Urothelium cell line (cell line): ENCODE results near the gene TBC1D2.

Experiments
- DNase-seq: peaks from one replicate; pipeline ENCODE4 v3.0.0; 2011; ENCODE audit warnings: low spot score, mixed read lengths
- FAIRE-seq: peaks from 2 replicates; lab custom pipeline; 2011; peaks lifted over from hg19 to GRCh38; lab: Jason Lieb, UNC

TBC1D2 gene

GRCh38 chr9:98219364-98219716 lies 36.1 kb downstream of the TBC1D2 start:
- no peak for DNase-seq

GRCh38 chr9:98218562-98219363 lies 36.7 kb downstream of the TBC1D2 start:
- FAIRE-seq (no peak), DNase-seq (no peak)

More at GRCh38 chr9:98219364-98219716, 36.1 kb downstream of the TBC1D2 start:
- FAIRE-seq: no peak

- no peak for DNase-seq
- FAIRE-seq: no peak
Measured at GRCh38 chr9:98217255-98217654, 38.2 kb downstream of the TBC1D2 start.

GRCh38 chr9:98216391-98216790 lies 39.1 kb downstream of the TBC1D2 start:
- FAIRE-seq: no peak
- DNase-seq: no peak

- FAIRE-seq (peak; percentile 40), DNase-seq (no peak)
Measured at GRCh38 chr9:98215821-98216220, 39.6 kb downstream of the TBC1D2 start.

- no peak for FAIRE-seq
- DNase-seq: no peak
Measured at GRCh38 chr9:98215271-98215670, 40.2 kb downstream of the TBC1D2 start.

GRCh38 chr9:98214811-98215210 lies 40.6 kb downstream of the TBC1D2 start:
- no peak for DNase-seq
- FAIRE-seq: no peak

- FAIRE-seq: no peak
- DNase-seq: no peak
Measured at GRCh38 chr9:98211260-98211659, 44.2 kb downstream of the TBC1D2 start.

- FAIRE-seq: no peak
Measured at GRCh38 chr9:98210435-98210834, 45.0 kb downstream of the TBC1D2 start.

GRCh38 chr9:98209530-98209929 lies 45.9 kb downstream of the TBC1D2 start:
- FAIRE-seq: no peak
- no peak for DNase-seq

More at GRCh38 chr9:98210435-98210834, 45.0 kb downstream of the TBC1D2 start:
- DNase-seq: no peak

- DNase-seq: no peak
- no peak for FAIRE-seq
Measured at GRCh38 chr9:98208635-98209034, 46.8 kb downstream of the TBC1D2 start.

GRCh38 chr9:98207606-98208005 lies 47.8 kb downstream of the TBC1D2 start:
- FAIRE-seq (no peak), DNase-seq (no peak)

GRCh38 chr9:98206754-98207153 lies 48.7 kb downstream of the TBC1D2 start:
- FAIRE-seq (no peak), DNase-seq (no peak)

- FAIRE-seq: no peak
- no peak for DNase-seq
Measured at GRCh38 chr9:98204692-98205091, 50.8 kb downstream of the TBC1D2 start.

GRCh38 chr9:98203153-98203552 lies 52.3 kb downstream of the TBC1D2 start:
- no peak for DNase-seq
- FAIRE-seq: no peak

GRCh38 chr9:98202252-98202651 lies 53.2 kb downstream of the TBC1D2 start:
- DNase-seq: no peak
- FAIRE-seq: no peak

- no peak for FAIRE-seq
- no peak for DNase-seq
Measured at GRCh38 chr9:98201749-98202148, 53.7 kb downstream of the TBC1D2 start.

- FAIRE-seq (no peak), DNase-seq (no peak)
Measured at GRCh38 chr9:98201102-98201501, 54.3 kb downstream of the TBC1D2 start.

- no peak for DNase-seq
- no peak for FAIRE-seq
Measured at GRCh38 chr9:98199388-98200033, 55.9 kb downstream of the TBC1D2 start.

GRCh38 chr9:98195671-98196070 lies 59.8 kb downstream of the TBC1D2 start:
- no peak for DNase-seq
- FAIRE-seq: no peak

GRCh38 chr9:98193336-98193944 lies 62.0 kb downstream of the TBC1D2 start:
- no peak for FAIRE-seq
- no peak for DNase-seq
